Measurements from ENCODE around the gene CADPS2. TPM values are rescaled to one million over a fixed set of nuclear protein-coding genes. Genes with fewer than 3 reads are reported as not detected.
"Not testable (repeated sequence)": the region's sequence is repeated elsewhere in the genome, so short reads cannot be mapped to it uniquely, and the experiment has no call there.

The CADPS2 gene
- total RNA-seq, 2 experiments from 2014 or later, result not detected

- CTCF ChIA-PET, result no interaction called here
- POLR2A ChIA-PET, result no interaction called here
- intact Hi-C loops (cut with micrococcal nuclease), result no loop called here
- Mint-ChIP-seq H3K27ac (no peak overlapping the region), H3K4me3 (no peak overlapping the region), H3K9me3 (no peaks in the 10 kb centered on the region), H3K36me3 (ENCODE audit: low read depth) (no peaks in the 10 kb centered on the region), H3K4me1 (ENCODE audit: low read depth) (no peaks in the 10 kb centered on the region), H3K27me3 (no peaks in the 10 kb centered on the region)
- DNase-seq (no peak), ATAC-seq (no peak)
- TF ChIP-seq CTCF (IDR thresholded peaks at IDR 0.05), result no peak
Observed at GRCh38 chr7:122682815-122683550, 203.3 kb downstream of the CADPS2 start.

GRCh38 chr7:122681186-122681585 lies 205.1 kb downstream of the CADPS2 start:
- intact Hi-C loops (cut with micrococcal nuclease); H3K27me3 Mint-ChIP-seq; H3K4me1 Mint-ChIP-seq (ENCODE audit: low read depth); H3K4me3 Mint-ChIP-seq; POLR2A ChIA-PET; ATAC-seq; H3K9me3 Mint-ChIP-seq; DNase-seq; H3K27ac Mint-ChIP-seq; CTCF ChIA-PET; H3K36me3 Mint-ChIP-seq (ENCODE audit: low read depth): not testable (repeated sequence)

- Mint-ChIP-seq H3K9me3 (no peaks in the 10 kb centered on the region), H3K4me1 (ENCODE audit: low read depth) (no peaks in the 10 kb centered on the region), H3K27ac (no peak overlapping the region), H3K4me3 (no peak overlapping the region), H3K36me3 (ENCODE audit: low read depth) (no peaks in the 10 kb centered on the region), H3K27me3 (no peaks in the 10 kb centered on the region)
- ATAC-seq, result no peak
- DNase-seq, result no peak
- no peak for TF ChIP-seq CTCF (IDR thresholded peaks at IDR 0.05)
- intact Hi-C loops (cut with micrococcal nuclease), result no loop called here
- ChIA-PET CTCF (no interaction called here), POLR2A (no interaction called here)
Observed at GRCh38 chr7:122679813-122680212, 206.4 kb downstream of the CADPS2 start.

- intact Hi-C loops (cut with micrococcal nuclease); H3K4me3 Mint-ChIP-seq; ATAC-seq; H3K27me3 Mint-ChIP-seq; H3K4me1 Mint-ChIP-seq (ENCODE audit: low read depth); CTCF ChIA-PET; H3K27ac Mint-ChIP-seq; POLR2A ChIA-PET; DNase-seq; H3K36me3 Mint-ChIP-seq (ENCODE audit: low read depth); H3K9me3 Mint-ChIP-seq: not testable (repeated sequence)
Observed at GRCh38 chr7:122679269-122679709, 207.0 kb downstream of the CADPS2 start.

GRCh38 chr7:122677149-122677548 lies 209.1 kb downstream of the CADPS2 start:
- H3K36me3 Mint-ChIP-seq (ENCODE audit: low read depth), result no peaks in the 10 kb centered on the region
- no peak for TF ChIP-seq CTCF (IDR thresholded peaks at IDR 0.05)
- peaks cover 2% of the 10 kb centered on the region for H3K9me3 Mint-ChIP-seq
- intact Hi-C loops (cut with micrococcal nuclease), result no loop called here
- H3K27me3 Mint-ChIP-seq, result no peaks in the 10 kb centered on the region
- H3K4me3 Mint-ChIP-seq, result no peak overlapping the region
- no peaks in the 10 kb centered on the region for H3K4me1 Mint-ChIP-seq (ENCODE audit: low read depth)
- ChIA-PET POLR2A (no interaction called here), CTCF (no interaction called here)
- no peak overlapping the region for H3K27ac Mint-ChIP-seq
- DNase-seq (no peak), ATAC-seq (no peak)

GRCh38 chr7:122676466-122676865 lies 209.8 kb downstream of the CADPS2 start:
- Mint-ChIP-seq H3K4me1 (ENCODE audit: low read depth) (no peaks in the 10 kb centered on the region), H3K36me3 (ENCODE audit: low read depth) (no peaks in the 10 kb centered on the region), H3K27me3 (no peaks in the 10 kb centered on the region), H3K4me3 (no peak overlapping the region), H3K9me3 (peaks cover 2% of the 10 kb centered on the region), H3K27ac (no peak overlapping the region)
- POLR2A ChIA-PET, result no interaction called here
- CTCF ChIA-PET, result no interaction called here
- ATAC-seq (no peak), DNase-seq (no peak)
- intact Hi-C loops (cut with micrococcal nuclease), result no loop called here
- no peak for TF ChIP-seq CTCF (IDR thresholded peaks at IDR 0.05)

Measured in activated CD8-positive, alpha-beta T cell treated with anti-CD3 and anti-CD28 coated beads for 36 hours (primary cell).